DMS53 treated with DMSO at 0.1 percent for 48 hours (cell line): ENCODE measurements around the gene FARP1.

Source experiments
- DNase-seq: peaks from one replicate; lab custom pipeline; 2025; ENCODE audit not compliant: unreplicated experiment; lab: John Stamatoyannopoulos, UW

FARP1 gene

GRCh38 chr13:98452851-98453843 lies 310.3 kb downstream of the FARP1 start:
- no peak for DNase-seq

- no peak for DNase-seq
Observed at GRCh38 chr13:98454389-98454881, 311.5 kb downstream of the FARP1 start.

- DNase-seq, result no peak
Observed at GRCh38 chr13:98456413-98456845, 313.5 kb downstream of the FARP1 start.

- no peak for DNase-seq
Observed at GRCh38 chr13:98457053-98457452, 314.2 kb downstream of the FARP1 start.

- no peak for DNase-seq
Observed at GRCh38 chr13:98458431-98458830, 315.5 kb downstream of the FARP1 start.

- DNase-seq, result no peak
Observed at GRCh38 chr13:98459171-98459681, 316.3 kb downstream of the FARP1 start.

GRCh38 chr13:98459721-98460370 lies 317.0 kb downstream of the FARP1 start:
- no peak for DNase-seq

- DNase-seq, result no peak
Observed at GRCh38 chr13:98460516-98460915, 317.6 kb downstream of the FARP1 start.

GRCh38 chr13:98461486-98462240 lies 318.8 kb downstream of the FARP1 start:
- DNase-seq, result no peak

- no peak for DNase-seq
Observed at GRCh38 chr13:98462241-98462882, 319.5 kb downstream of the FARP1 start.

GRCh38 chr13:98462946-98463345 lies 320.1 kb downstream of the FARP1 start:
- no peak for DNase-seq

GRCh38 chr13:98466634-98467236 lies 323.8 kb downstream of the FARP1 start:
- DNase-seq, result no peak

GRCh38 chr13:98467263-98467985 lies 324.5 kb downstream of the FARP1 start:
- no peak for DNase-seq

- no peak for DNase-seq
Observed at GRCh38 chr13:98468361-98468760, 325.5 kb downstream of the FARP1 start.

GRCh38 chr13:98468929-98469328 lies 326.0 kb downstream of the FARP1 start:
- no peak for DNase-seq

GRCh38 chr13:98470920-98471319 lies 328.0 kb downstream of the FARP1 start:
- no peak for DNase-seq

GRCh38 chr13:98471934-98472333 lies 329.0 kb downstream of the FARP1 start:
- no peak for DNase-seq

- DNase-seq, result no peak
Observed at GRCh38 chr13:98473135-98473787, 330.4 kb downstream of the FARP1 start.

- no peak for DNase-seq
Observed at GRCh38 chr13:98473788-98474144, 330.9 kb downstream of the FARP1 start.
